SJSA1 (cell line): Measurements from ENCODE around the gene EFCAB6. TPM values are rescaled to one million over a fixed set of nuclear protein-coding genes. Genes with fewer than 3 reads are reported as not detected.

Source experiments
- DNase-seq, 2 experiments: peaks; one replicate each; pipeline ENCODE4 v3.0.0-alpha.2; 2015 to 2020; ENCODE audit warnings: low spot score in 2 of 2, low read depth in 1 of 2
- H3K27ac ChIP-seq: fragments of 250-450 bp; sonication (Bioruptor Pico); 2 replicates; pipeline ENCODE4 v1.5.1; 2020; ENCODE audit warnings: mild to moderate bottlenecking, moderate library complexity
- H3K27me3 ChIP-seq: fragments of 250-450 bp; sonication (Bioruptor Pico); replicated peaks from 2 replicates; pipeline ENCODE4 v1.5.1; 2020; ENCODE audit warnings: mild to moderate bottlenecking, moderate library complexity
- H3K36me3 ChIP-seq: fragments of 250-450 bp; sonication (Bioruptor Pico); 2 replicates; pipeline ENCODE4 v1.5.1; 2020; ENCODE audit warnings: mild to moderate bottlenecking
- H3K4me1 ChIP-seq: fragments of 250-450 bp; sonication (Bioruptor Pico); replicated peaks from 2 replicates; pipeline ENCODE4 v1.6.1; 2021; ENCODE audit warnings: mild to moderate bottlenecking
- H3K4me3 ChIP-seq: fragments of 250-450 bp; sonication (Bioruptor Pico); 2 replicates; pipeline ENCODE4 v1.5.1; 2020; ENCODE audit warnings: mild to moderate bottlenecking
- H3K9me3 ChIP-seq: fragments of 250-450 bp; sonication (Bioruptor Pico); replicated peaks from 2 replicates; pipeline ENCODE4 v1.5.1; 2020; ENCODE audit warnings: mild to moderate bottlenecking
- total RNA-seq: library from RNA; depleted of rRNA; stranded (reverse); fragments of >200 nt; shearing (Covaris generic); gene quantifications from 2 replicates; pipeline ENCODE4 v1.2.3, GENCODE V29; 2014

Gene EFCAB6
- total RNA-seq, 1 experiment from 2014 or later: 0.50 TPM

- Histone ChIP-seq H3K4me3 (no peak overlapping the region), H3K27ac (no peak overlapping the region), H3K9me3 (no peaks in the 10 kb centered on the region), H3K27me3 (no peaks in the 10 kb centered on the region), H3K4me1 (no peaks in the 10 kb centered on the region), H3K36me3 (no peaks in the 10 kb centered on the region)
- no peak for DNase-seq
Measured at GRCh38 chr22:43819931-43820640, 8.0 kb upstream of the EFCAB6 start.

- no peak overlapping the region for H3K27ac ChIP-seq
- H3K36me3 ChIP-seq: no peaks in the 10 kb centered on the region
- H3K4me1 ChIP-seq: no peaks in the 10 kb centered on the region
- no peak overlapping the region for H3K4me3 ChIP-seq
- H3K27me3 ChIP-seq: no peaks in the 10 kb centered on the region
- H3K9me3 ChIP-seq: no peaks in the 10 kb centered on the region
- no peak for DNase-seq
Measured at GRCh38 chr22:43819421-43819921, 7.4 kb upstream of the EFCAB6 start.

GRCh38 chr22:43818981-43819380 is 6.9 kb upstream of the EFCAB6 start:
- H3K27ac ChIP-seq: no peak overlapping the region
- no peaks in the 10 kb centered on the region for H3K36me3 ChIP-seq
- no peaks in the 10 kb centered on the region for H3K4me1 ChIP-seq
- DNase-seq: no peak
- H3K4me3 ChIP-seq: no peak overlapping the region
- H3K9me3 ChIP-seq: no peaks in the 10 kb centered on the region
- no peaks in the 10 kb centered on the region for H3K27me3 ChIP-seq

- Histone ChIP-seq H3K36me3 (no peaks in the 10 kb centered on the region), H3K9me3 (no peaks in the 10 kb centered on the region), H3K27me3 (no peaks in the 10 kb centered on the region), H3K27ac (no peak overlapping the region), H3K4me1 (peaks cover 7% of the 10 kb centered on the region), H3K4me3 (no peak overlapping the region)
- no peak for DNase-seq
Measured at GRCh38 chr22:43817402-43817801, 5.3 kb upstream of the EFCAB6 start.

GRCh38 chr22:43814264-43814663 is 2.2 kb upstream of the EFCAB6 start:
- H3K36me3 ChIP-seq: no peaks in the 10 kb centered on the region
- no peaks in the 10 kb centered on the region for H3K9me3 ChIP-seq
- H3K4me3 ChIP-seq: no peak overlapping the region
- DNase-seq: no peak
- H3K27me3 ChIP-seq: no peaks in the 10 kb centered on the region
- H3K4me1 ChIP-seq: peaks cover 9% of the 10 kb centered on the region
- H3K27ac ChIP-seq: no peak overlapping the region

- no peak for DNase-seq
- Histone ChIP-seq H3K9me3 (no peaks in the 10 kb centered on the region), H3K36me3 (no peaks in the 10 kb centered on the region), H3K27ac (no peak overlapping the region), H3K4me1 (peaks cover 9% of the 10 kb centered on the region), H3K4me3 (peak overlapping the region; percentile 53), H3K27me3 (no peaks in the 10 kb centered on the region)
Measured at GRCh38 chr22:43812890-43813289, 785 bp upstream of the EFCAB6 start.

GRCh38 chr22:43811777-43812148 is 342 bp downstream of the EFCAB6 start:
- no peaks in the 10 kb centered on the region for H3K27me3 ChIP-seq
- peak overlapping the region; percentile 53 for H3K4me3 ChIP-seq
- peaks cover 9% of the 10 kb centered on the region for H3K4me1 ChIP-seq
- no peaks in the 10 kb centered on the region for H3K9me3 ChIP-seq
- peak overlapping the region; percentile 68 for H3K27ac ChIP-seq
- H3K36me3 ChIP-seq: no peaks in the 10 kb centered on the region
- DNase-seq: no peak

- Histone ChIP-seq H3K4me3 (no peak overlapping the region), H3K27ac (no peak overlapping the region)
- no peak for DNase-seq
Measured at GRCh38 chr22:43802897-43803495, 9.1 kb downstream of the EFCAB6 start.

GRCh38 chr22:43800970-43801369 is 11.1 kb downstream of the EFCAB6 start:
- H3K27me3 ChIP-seq: peaks cover 11% of the 10 kb centered on the region
- DNase-seq: no peak

More at GRCh38 chr22:43802897-43803495, 9.1 kb downstream of the EFCAB6 start:
- Histone ChIP-seq H3K9me3 (no peaks in the 10 kb centered on the region; the same call in 1 of the 2 replicates), H3K27me3 (peaks cover 11% of the 10 kb centered on the region), H3K36me3 (no peaks in the 10 kb centered on the region), H3K4me1 (no peaks in the 10 kb centered on the region)

GRCh38 chr22:43798492-43798891 is 13.6 kb downstream of the EFCAB6 start:
- Histone ChIP-seq H3K27ac (no peak overlapping the region), H3K36me3 (no peaks in the 10 kb centered on the region), H3K9me3 (no peaks in the 10 kb centered on the region; the same call in 1 of the 2 replicates), H3K4me1 (peaks cover 10% of the 10 kb centered on the region), H3K27me3 (peaks cover 6% of the 10 kb centered on the region), H3K4me3 (no peak overlapping the region)
- DNase-seq: no peak

More at GRCh38 chr22:43800970-43801369, 11.1 kb downstream of the EFCAB6 start:
- Histone ChIP-seq H3K36me3 (no peaks in the 10 kb centered on the region), H3K9me3 (no peaks in the 10 kb centered on the region; the same call in 1 of the 2 replicates), H3K27ac (no peak overlapping the region), H3K4me1 (no peaks in the 10 kb centered on the region), H3K4me3 (no peak overlapping the region)

GRCh38 chr22:43796567-43796966 is 15.5 kb downstream of the EFCAB6 start:
- Histone ChIP-seq H3K27me3 (no peaks in the 10 kb centered on the region), H3K4me1 (peaks cover 10% of the 10 kb centered on the region), H3K27ac (no peak overlapping the region), H3K4me3 (no peak overlapping the region), H3K36me3 (no peaks in the 10 kb centered on the region), H3K9me3 (no peaks in the 10 kb centered on the region)
- no peak for DNase-seq

- H3K27ac ChIP-seq: no peak overlapping the region
- no peaks in the 10 kb centered on the region for H3K9me3 ChIP-seq
- no peaks in the 10 kb centered on the region for H3K36me3 ChIP-seq
- no peak for DNase-seq
- H3K4me1 ChIP-seq: peaks cover 10% of the 10 kb centered on the region
- H3K27me3 ChIP-seq: no peaks in the 10 kb centered on the region
- no peak overlapping the region for H3K4me3 ChIP-seq
Measured at GRCh38 chr22:43795320-43795719, 16.8 kb downstream of the EFCAB6 start.

- no peak for DNase-seq
- Histone ChIP-seq H3K36me3 (no peaks in the 10 kb centered on the region), H3K4me1 (peaks cover 10% of the 10 kb centered on the region), H3K27ac (no peak overlapping the region), H3K9me3 (no peaks in the 10 kb centered on the region), H3K27me3 (no peaks in the 10 kb centered on the region), H3K4me3 (no peak overlapping the region)
Measured at GRCh38 chr22:43792905-43793304, 19.2 kb downstream of the EFCAB6 start.

- Histone ChIP-seq H3K27ac (no peak overlapping the region), H3K4me1 (peaks cover 5% of the 10 kb centered on the region), H3K27me3 (no peaks in the 10 kb centered on the region), H3K4me3 (no peak overlapping the region), H3K9me3 (no peaks in the 10 kb centered on the region), H3K36me3 (no peaks in the 10 kb centered on the region)
- peak; percentile 35 to 51 for DNase-seq
Measured at GRCh38 chr22:43789452-43789851, 22.7 kb downstream of the EFCAB6 start.
